Activated naive CD4-positive, alpha-beta T cell treated with anti-CD3 and anti-CD28 coated beads, Interleukin-2, amount 10 ng/mL, durations not matched to agents 5 hours and 36 hours (primary cell): ENCODE measurements around the gene EPHA10. TPM values are rescaled to one million over a fixed set of nuclear protein-coding genes. Genes with fewer than 3 reads are reported as not detected.

ENCODE experiments used
- total RNA-seq, 2 experiments: library from RNA; stranded (reverse); gene quantifications; one replicate each; pipeline ENCODE4 v1.2.3, GENCODE V29; 2021

EPHA10 gene
- under 1 TPM in 1 of 2 experiments, not detected in 1; 0.10 TPM for total RNA-seq

GRCh38 chr1:37764888-37765441, at the start of gene EPHA10:
TSS of gene EPHA10 (minus strand) at chr1:37765120. CDS start at chr1:37765066, 54 bp downstream.

DNA sequence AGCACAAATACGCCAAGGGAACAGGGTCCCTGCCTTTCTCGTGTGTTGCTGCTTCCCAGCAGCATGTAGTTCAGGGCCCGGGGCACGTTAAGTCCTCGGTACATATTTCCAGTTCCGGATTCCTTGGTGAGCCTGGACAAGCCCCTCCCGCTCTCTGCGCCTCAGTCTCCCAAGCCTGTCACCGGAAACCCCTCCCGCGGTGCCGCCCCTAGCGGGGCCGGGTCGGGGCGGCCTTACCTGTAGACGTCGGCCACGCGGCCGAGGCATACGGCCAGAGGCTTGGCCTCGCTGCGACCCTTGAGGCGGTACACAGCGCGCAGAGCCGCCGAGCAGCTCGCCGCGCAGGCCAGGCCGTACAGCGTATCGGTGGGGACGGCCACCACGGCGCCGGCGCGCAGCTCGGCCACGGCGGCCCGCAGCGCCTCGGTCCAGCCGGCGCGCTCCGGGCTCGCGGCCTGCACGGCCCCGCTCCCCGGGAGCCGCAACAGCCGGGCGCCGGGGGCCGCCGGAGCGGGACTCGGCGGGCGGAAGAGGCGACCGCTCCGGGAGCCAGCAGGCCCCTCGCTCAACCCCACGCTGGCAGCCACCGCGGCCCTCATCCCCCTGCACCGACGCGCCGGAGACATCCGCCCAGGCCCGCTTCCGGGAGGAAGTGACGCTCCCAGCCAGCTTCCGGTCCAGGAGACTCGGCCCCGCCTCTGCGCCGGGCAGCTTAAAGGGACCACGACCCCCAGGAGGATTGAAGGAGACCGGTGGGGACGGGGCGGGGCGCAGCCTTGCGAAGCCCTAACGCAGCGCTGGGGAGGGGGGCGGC, 42.8 kb upstream of the EPHA10 start, which contains the start of the genes C1orf122 and YRDC:
Gene C1orf122 (plus strand): TSS at position 236 of the 814 bp plus-strand sequence. CDS start 615 bp downstream, outside the sequence.
Gene YRDC (minus strand): TSS at position 654 of the 814 bp plus-strand sequence. CDS start 28 bp downstream, at position 626.

DNA sequence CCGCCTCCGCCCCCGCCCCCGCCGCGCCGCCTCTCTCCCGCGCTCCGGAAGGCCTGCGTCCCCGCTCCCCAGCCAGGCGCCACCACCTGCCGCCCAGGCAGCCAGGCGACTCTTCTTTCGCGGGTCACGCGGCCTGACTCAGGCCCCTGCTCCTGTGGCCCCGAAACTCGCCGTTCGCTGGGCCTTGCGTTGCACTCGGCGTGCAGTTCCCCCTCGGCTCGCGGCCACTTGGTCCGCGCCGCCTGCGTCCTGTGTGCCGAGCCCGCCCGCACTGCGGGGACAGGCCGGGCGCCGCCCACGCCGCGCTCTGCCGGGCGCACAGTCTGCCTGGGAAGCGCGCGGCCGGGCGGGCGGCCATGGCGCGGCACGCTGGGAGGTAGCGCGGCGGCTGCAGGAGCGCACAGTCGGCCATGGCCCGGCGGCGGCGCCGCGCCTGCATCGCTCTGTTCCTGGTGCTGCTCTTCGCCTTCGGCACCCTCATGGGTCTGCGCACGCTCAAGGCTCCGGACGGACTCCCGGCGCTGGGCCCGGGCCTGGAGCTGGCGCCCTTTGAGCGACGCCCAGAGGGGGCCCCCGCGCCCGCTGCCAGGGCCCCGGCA, 29.0 kb upstream of the EPHA10 start, which contains the start of gene MANEAL:
Gene MANEAL (plus strand): TSS at position 75 of the 599 bp plus-strand sequence. CDS start 336 bp downstream, at position 411.

GRCh38 chr1:37692078-37692833, 72.7 kb downstream of the EPHA10 start, which contains the start of gene CDCA8:
TSS of gene CDCA8 (plus strand) at chr1:37692516. CDS start at chr1:37692691, 175 bp downstream.

Other genes starting within 250 kb of the EPHA10 start
- gene SNIP1, start 210.8 kb downstream of the EPHA10 start, total RNA-seq: 10 to 100 TPM; 21.5 to 21.9 TPM
- not detected for gene DNALI1, start 208.2 kb downstream of the EPHA10 start, total RNA-seq
- gene GNL2, start 169.2 kb downstream of the EPHA10 start, total RNA-seq: 10 to 100 TPM; 49.1 to 49.4 TPM
- not detected for gene RSPO1, start 130.2 kb downstream of the EPHA10 start, total RNA-seq
- gene CDCA8, start 72.6 kb downstream of the EPHA10 start, total RNA-seq: 10 to 100 TPM; 54.0 to 54.7 TPM
- gene MANEAL, start 28.7 kb upstream of the EPHA10 start, total RNA-seq: under 1 TPM; 0.91 to 0.99 TPM
- gene C1orf122, start 42.7 kb upstream of the EPHA10 start, total RNA-seq: 10 to 100 TPM; 16.7 to 19.3 TPM
- gene YRDC, start 43.1 kb upstream of the EPHA10 start, total RNA-seq: 10 to 100 TPM; 11.4 to 11.7 TPM
- 10 to 100 TPM; 19.7 to 20.5 TPM for gene MTF1, start 94.5 kb upstream of the EPHA10 start, total RNA-seq
- 10 to 100 TPM; 31.0 to 32.5 TPM for gene INPP5B, start 181.9 kb upstream of the EPHA10 start, total RNA-seq
- gene SF3A3, start 224.9 kb upstream of the EPHA10 start, total RNA-seq: 10 to 100 TPM; 66.4 to 67.9 TPM
- gene FHL3, start 240.4 kb upstream of the EPHA10 start, total RNA-seq: 1 to 10 TPM; 5.8 to 6.7 TPM
- 10 to 100 TPM; 24.1 to 29.6 TPM for gene UTP11, start 247.6 kb upstream of the EPHA10 start, total RNA-seq